BLaER1 treated with 17β-estradiol and CSF1 and Interleukin-3, amounts not matched to agents 10 nM and 100 nM (cell line): ENCODE measurements around the gene FAM156A.
A peak's percentile ranks its signal among the peaks of the same experiment; 100 is the strongest.
"Not testable (repeated sequence)": the region's sequence is repeated elsewhere in the genome, so short reads cannot be mapped to it uniquely, and the experiment has no call there.

Source experiments
- H3K27ac ChIP-seq, 11 experiments: shearing (Covaris generic); formaldehyde crosslinking; 2 replicates each; pipeline ENCODE4 v1.8.1; 2022
- H3K27me3 ChIP-seq, 11 experiments: shearing (Covaris generic); formaldehyde crosslinking; 2 replicates each; pipeline ENCODE4 v1.8.1; 2022
- H3K36me3 ChIP-seq, 11 experiments: shearing (Covaris generic); formaldehyde crosslinking; 2 replicates each; pipeline ENCODE4 v1.8.1; 2022
- H3K4me1 ChIP-seq, 10 experiments: shearing (Covaris generic); formaldehyde crosslinking; 2 replicates each; pipeline ENCODE4 v1.8.1; 2022
- H3K4me2 ChIP-seq, 11 experiments: shearing (Covaris generic); formaldehyde crosslinking; 2 replicates each; pipeline ENCODE4 v1.8.1; 2022
- H3K4me3 ChIP-seq, 10 experiments: shearing (Covaris generic); formaldehyde crosslinking; 2 replicates each; pipeline ENCODE4 v1.8.1; 2022
- H3K9ac ChIP-seq, 11 experiments: shearing (Covaris generic); formaldehyde crosslinking; 2 replicates each; pipeline ENCODE4 v1.8.1; 2022
- H3K9me3 ChIP-seq, 11 experiments: shearing (Covaris generic); formaldehyde crosslinking; replicated peaks in 1 of 11; 2 replicates each; pipeline ENCODE4 v1.8.1; 2022
- H4K20me1 ChIP-seq, 11 experiments: shearing (Covaris generic); formaldehyde crosslinking; 2 replicates each; pipeline ENCODE4 v1.8.1; 2022

Gene FAM156A

GRCh38 chrX:52966993-52967738 is 8.8 kb upstream of the FAM156A start:
- not testable (repeated sequence) for H3K4me1 ChIP-seq, H3K4me3 ChIP-seq, H3K36me3 ChIP-seq, H3K4me2 ChIP-seq, H3K9ac ChIP-seq, H3K27ac ChIP-seq, H3K9me3 ChIP-seq, H4K20me1 ChIP-seq, H3K27me3 ChIP-seq

GRCh38 chrX:52958961-52959360 is 643 bp upstream of the FAM156A start:
- not testable (repeated sequence) for H3K9me3 ChIP-seq, H3K4me3 ChIP-seq, H3K27ac ChIP-seq, H3K9ac ChIP-seq, H3K4me2 ChIP-seq, H3K4me1 ChIP-seq, H3K36me3 ChIP-seq, H4K20me1 ChIP-seq, H3K27me3 ChIP-seq

- H3K9me3 ChIP-seq, H3K27me3 ChIP-seq, H3K27ac ChIP-seq, H4K20me1 ChIP-seq, H3K36me3 ChIP-seq, H3K4me3 ChIP-seq, H3K4me2 ChIP-seq, H3K4me1 ChIP-seq, H3K9ac ChIP-seq: not testable (repeated sequence)
These were observed 8.4 kb downstream of the FAM156A start for GRCh38 chrX:52949884-52950283.

- H3K36me3 ChIP-seq, H4K20me1 ChIP-seq, H3K4me3 ChIP-seq, H3K27ac ChIP-seq, H3K9ac ChIP-seq, H3K4me1 ChIP-seq, H3K27me3 ChIP-seq, H3K4me2 ChIP-seq, H3K9me3 ChIP-seq: not testable (repeated sequence)
These were observed 9.0 kb downstream of the FAM156A start for GRCh38 chrX:52949325-52949724.

- H3K27ac ChIP-seq, H4K20me1 ChIP-seq, H3K4me3 ChIP-seq: not testable (repeated sequence)
These were observed 10.1 kb downstream of the FAM156A start for GRCh38 chrX:52948265-52948664.

GRCh38 chrX:52947501-52947900 is 10.8 kb downstream of the FAM156A start:
- not testable (repeated sequence) for H3K4me3 ChIP-seq, H3K4me1 ChIP-seq, H4K20me1 ChIP-seq

More at GRCh38 chrX:52948265-52948664, 10.1 kb downstream of the FAM156A start:
- not testable (repeated sequence) for H3K4me2 ChIP-seq, H3K36me3 ChIP-seq, H3K4me1 ChIP-seq, H3K9me3 ChIP-seq, H3K9ac ChIP-seq, H3K27me3 ChIP-seq

GRCh38 chrX:52945838-52946494 is 12.4 kb downstream of the FAM156A start:
- not testable (repeated sequence) for H4K20me1 ChIP-seq, H3K27ac ChIP-seq, H3K4me3 ChIP-seq, H3K27me3 ChIP-seq, H3K9me3 ChIP-seq, H3K4me1 ChIP-seq, H3K4me2 ChIP-seq, H3K9ac ChIP-seq, H3K36me3 ChIP-seq

More at GRCh38 chrX:52947501-52947900, 10.8 kb downstream of the FAM156A start:
- not testable (repeated sequence) for H3K27me3 ChIP-seq, H3K4me2 ChIP-seq, H3K9me3 ChIP-seq, H3K27ac ChIP-seq, H3K36me3 ChIP-seq, H3K9ac ChIP-seq

- H3K9ac ChIP-seq, H3K36me3 ChIP-seq, H3K4me2 ChIP-seq, H3K27ac ChIP-seq, H4K20me1 ChIP-seq, H3K4me1 ChIP-seq, H3K9me3 ChIP-seq, H3K27me3 ChIP-seq, H3K4me3 ChIP-seq: not testable (repeated sequence)
These were observed 16.6 kb downstream of the FAM156A start for GRCh38 chrX:52941728-52942127.

- not testable (repeated sequence) for H3K4me1 ChIP-seq, H3K4me3 ChIP-seq, H3K9ac ChIP-seq, H4K20me1 ChIP-seq, H3K27ac ChIP-seq, H3K4me2 ChIP-seq, H3K9me3 ChIP-seq, H3K36me3 ChIP-seq, H3K27me3 ChIP-seq
These were observed 17.6 kb downstream of the FAM156A start for GRCh38 chrX:52940704-52941103.

- not testable (repeated sequence) for H3K9me3 ChIP-seq, H3K36me3 ChIP-seq, H4K20me1 ChIP-seq
- Histone ChIP-seq H3K9ac (peak overlapping the region; percentile 82 to 94 (median 89)), H3K27me3 (peaks cover 4 to 29% (median 19%) of the 10 kb centered on the region in 11 experiments; a peak in 20 of 22 replicates), H3K4me1 (peaks cover 0 to 13% (median 8%) of the 10 kb centered on the region in 10 experiments; a peak in 14 of 20 replicates), H3K27ac (peak overlapping the region; percentile 87 to 98 (median 93)), H3K4me2 (peak overlapping the region; percentile 77 to 100 (median 92)), H3K4me3 (peak overlapping the region; percentile 63 to 75 (median 66))
These were observed 22.9 kb downstream of the FAM156A start for GRCh38 chrX:52935470-52935784.
